Stomach (tissue), 9 donors: Measurements from ENCODE around the gene ICAM2. TPM values are rescaled to one million over a fixed set of nuclear protein-coding genes. Genes with fewer than 3 reads are reported as not detected.

Experiments
- DNase-seq, 2 donors: peaks; one replicate each; pipeline versions ENCODE4 v3.0.0 to v3.0.0-alpha.2; 2013 to 2019
- H3K27ac ChIP-seq, 5 donors: fragments of 200-600 bp in 4 of 5; sonication (generic) in 4 of 5; one replicate each; pipeline ENCODE4 v1.5.1; 2013 to 2019; ENCODE audit warnings: mild to moderate bottlenecking in 1 of 5, moderate library complexity in 1 of 5
- H3K27me3 ChIP-seq, 3 donors: fragments of 200-600 bp; sonication (generic); one replicate each; pipeline ENCODE4 v1.5.1; 2017 to 2019; ENCODE audit warnings: mixed run types in 1 of 3
- H3K36me3 ChIP-seq, 4 donors: fragments of 200-600 bp; sonication (generic); 1 replicate in 3 of 4; 2 replicates in 1 of 4; pipeline ENCODE4 v1.5.1; 2016 to 2019
- H3K4me1 ChIP-seq, 4 donors: fragments of 200-600 bp; sonication (generic); one replicate each; pipeline ENCODE4 v1.5.1; 2016 to 2019
- H3K4me3 ChIP-seq, 4 donors: fragments of 200-600 bp; sonication (generic) in 3 of 4; one replicate each; pipeline ENCODE4 v1.5.1; 2016 to 2019; ENCODE audit warnings: mild to moderate bottlenecking in 1 of 4
- H3K9me3 ChIP-seq, 4 donors: fragments of 200-600 bp; sonication (generic); one replicate each; pipeline ENCODE4 v1.5.1; 2016 to 2019
- EP300 ChIP-seq: sonication (generic); formaldehyde crosslinking; IDR thresholded peaks from one replicate; pipeline ENCODE4 v1.6.1; 2017; ENCODE audit warnings: antibody characterized with exemption
- POLR2A ChIP-seq, 4 donors: fragments of 450-650 bp; IDR thresholded peaks; one replicate each; pipeline ENCODE4 v1.6.1; 2016; ENCODE audit warnings: antibody characterized with exemption in 4 of 4, control low read depth in 2 of 4, mild to moderate bottlenecking in 1 of 4, moderate library complexity in 1 of 4
- POLR2AphosphoS5 ChIP-seq, 3 donors: sonication (generic); formaldehyde crosslinking; IDR thresholded peaks; one replicate each; pipeline ENCODE4 v1.6.1; 2016; ENCODE audit warnings: antibody characterized with exemption in 3 of 3
- WGBS, 5 donors: extraction: QIAGEN DNeasy Blood & Tissue Kit in 3 of 5; methylation state at CpG; one replicate each; pipeline versions ENCODE4 v1.1.5 to v1.1.7; 2013 to 2018; 5-methylcytosine and 5-hydroxymethylcytosine counted together
- intact Hi-C: fragments of 100-400 bp; cut with DNase I; formaldehyde crosslinking; loops from one replicate; pipeline ENCODE4 v1.15.1; 2023; ENCODE audit warnings: low total_unique reads
- polyA plus RNA-seq, 3 donors: library from polyadenylated mRNA; stranded (reverse); fragments of 200-250 nt; gene quantifications; one replicate each; pipeline ENCODE4 v1.2.3, GENCODE V29; 2013
- total RNA-seq, 5 donors: library from RNA; depleted of rRNA; stranded (reverse); fragments of >200 nt; gene quantifications; one replicate each; pipeline versions ENCODE4 v1.1.0 to v1.2.3, GENCODE V29; 2014 to 2016
- TF ChIP-seq, protein P1 (sequence below), 7 experiments: fragments of 450-650 bp in 4 of 7; fragments of 200-600 bp in 3 of 7; sonication (generic) in 3 of 7; IDR thresholded peaks; one replicate each; pipeline ENCODE4 v1.5.1; 2016 to 2019; ENCODE audit warnings: antibody characterized with exemption in 7 of 7, control low read depth in 2 of 7, mild to moderate bottlenecking in 1 of 7
- donor health status: healthy with polysubstance abuse.
- donor health status: Bipolar disorder and iron deficiency.
- donor health status: healthy.

ICAM2 gene
- total and polyA plus RNA-seq, 8 donors = 4.7 to 25.3 (median 10.7) TPM; not detected in 2

DNA sequence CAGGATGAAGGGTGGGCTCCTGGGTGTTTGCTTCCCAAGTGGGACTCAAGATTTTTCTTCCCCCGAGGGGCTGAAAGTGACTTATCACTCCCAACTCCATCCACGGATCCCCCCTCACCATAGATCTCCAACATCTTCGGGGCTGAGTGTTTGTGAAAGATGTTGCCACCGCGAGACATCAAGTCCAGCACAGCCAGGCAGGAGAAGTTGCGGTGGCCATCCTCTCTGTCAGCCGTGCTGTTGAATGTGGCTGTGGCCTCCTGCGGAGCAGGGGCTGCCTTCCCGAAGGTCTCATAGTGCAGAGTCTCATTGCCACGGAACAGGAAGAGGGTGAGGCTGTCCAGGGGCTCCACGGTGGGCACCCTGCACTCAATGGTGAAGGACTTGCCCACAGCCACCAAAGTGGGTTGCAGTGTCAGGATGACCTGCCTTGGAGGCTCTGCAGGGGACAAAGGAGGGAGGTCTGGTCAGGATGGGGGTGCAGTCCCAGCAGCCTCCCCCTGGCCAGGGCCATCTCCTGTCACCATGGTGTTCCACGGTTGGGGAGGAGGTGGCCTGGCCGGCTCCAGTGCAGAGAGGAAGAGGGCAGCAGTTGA is 16.8 kb downstream of the ICAM2 start:
- WGBS, 5 donors = 85 to 93% (median 91%) methylated on average over 13 of the region's 13 CpGs
- Histone ChIP-seq H3K4me1 (peaks cover 2 to 40% (median 30%) of the 10 kb centered on the region in 4 donors), H3K36me3 (peaks cover 0 to 16% (median 4%) of the 10 kb centered on the region in 4 donors), H3K9me3 (no peaks in the 10 kb centered on the region), H3K4me3 (no peak overlapping the region), H3K27ac (no peak overlapping the region), H3K27me3 (peaks cover 0 to 29% (median 7%) of the 10 kb centered on the region in 3 donors)
- no peak for DNase-seq
- intact Hi-C loops = no loop called here
- TF ChIP-seq, protein P1, sequence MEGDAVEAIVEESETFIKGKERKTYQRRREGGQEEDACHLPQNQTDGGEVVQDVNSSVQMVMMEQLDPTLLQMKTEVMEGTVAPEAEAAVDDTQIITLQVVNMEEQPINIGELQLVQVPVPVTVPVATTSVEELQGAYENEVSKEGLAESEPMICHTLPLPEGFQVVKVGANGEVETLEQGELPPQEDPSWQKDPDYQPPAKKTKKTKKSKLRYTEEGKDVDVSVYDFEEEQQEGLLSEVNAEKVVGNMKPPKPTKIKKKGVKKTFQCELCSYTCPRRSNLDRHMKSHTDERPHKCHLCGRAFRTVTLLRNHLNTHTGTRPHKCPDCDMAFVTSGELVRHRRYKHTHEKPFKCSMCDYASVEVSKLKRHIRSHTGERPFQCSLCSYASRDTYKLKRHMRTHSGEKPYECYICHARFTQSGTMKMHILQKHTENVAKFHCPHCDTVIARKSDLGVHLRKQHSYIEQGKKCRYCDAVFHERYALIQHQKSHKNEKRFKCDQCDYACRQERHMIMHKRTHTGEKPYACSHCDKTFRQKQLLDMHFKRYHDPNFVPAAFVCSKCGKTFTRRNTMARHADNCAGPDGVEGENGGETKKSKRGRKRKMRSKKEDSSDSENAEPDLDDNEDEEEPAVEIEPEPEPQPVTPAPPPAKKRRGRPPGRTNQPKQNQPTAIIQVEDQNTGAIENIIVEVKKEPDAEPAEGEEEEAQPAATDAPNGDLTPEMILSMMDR (IDR thresholded peaks at IDR 0.05) = no peak
- TF ChIP-seq EP300 (no peak), POLR2A (IDR thresholded peaks at IDR 0.05) (no peak), POLR2AphosphoS5 (IDR thresholded peaks at IDR 0.05) (no peak)

DNA sequence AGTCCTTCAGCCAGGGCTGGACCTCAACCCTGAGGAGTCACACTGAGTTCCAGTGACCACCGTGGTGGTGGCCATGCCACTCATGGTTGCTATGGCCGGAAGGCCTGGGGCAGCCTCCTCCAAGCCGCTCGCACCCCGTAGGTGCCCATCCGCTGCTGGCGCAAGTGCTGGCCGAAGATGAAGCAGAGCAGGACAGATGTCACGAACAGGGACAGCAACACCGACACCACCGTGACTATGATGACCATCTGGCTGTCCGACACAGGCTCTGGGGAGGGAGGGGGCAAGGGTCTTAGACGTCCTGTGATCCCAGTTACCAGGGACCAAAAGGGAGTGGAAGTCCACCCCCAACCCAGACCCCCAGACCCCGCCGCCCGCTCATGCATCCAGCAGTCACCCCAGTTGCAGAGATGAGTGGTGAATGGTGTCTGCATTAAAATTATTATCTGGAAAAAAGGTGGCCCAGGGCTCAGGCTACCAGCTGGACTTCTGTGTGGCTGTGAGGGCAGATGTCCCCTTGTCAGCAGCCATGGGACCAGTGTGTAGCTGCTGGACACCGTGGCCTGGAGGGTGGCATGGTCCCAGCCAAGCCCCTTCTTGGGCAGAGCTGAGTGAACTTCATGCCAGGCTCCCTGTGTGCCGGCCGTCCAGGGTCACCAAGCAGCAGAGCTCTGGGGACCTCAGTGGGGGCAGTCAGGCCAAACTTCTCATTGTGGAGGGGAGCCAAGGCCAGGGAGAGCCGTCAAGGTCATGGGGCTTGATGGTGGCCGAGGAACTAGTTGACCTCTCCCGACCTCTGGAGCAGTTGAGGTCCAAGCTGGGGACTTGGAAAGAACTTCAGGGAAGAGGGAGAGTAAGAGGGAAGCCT is 17.5 kb downstream of the ICAM2 start:
- no peak for TF ChIP-seq EP300
- TF ChIP-seq, protein P1 (IDR thresholded peaks at IDR 0.05) = no peak
- TF ChIP-seq POLR2A (IDR thresholded peaks at IDR 0.05) = no peak
- TF ChIP-seq POLR2AphosphoS5 (IDR thresholded peaks at IDR 0.05) = no peak
- WGBS, 5 donors = 91 to 94% (median 92%) methylated on average over 20 to 22 of the region's 22 CpGs

DNA sequence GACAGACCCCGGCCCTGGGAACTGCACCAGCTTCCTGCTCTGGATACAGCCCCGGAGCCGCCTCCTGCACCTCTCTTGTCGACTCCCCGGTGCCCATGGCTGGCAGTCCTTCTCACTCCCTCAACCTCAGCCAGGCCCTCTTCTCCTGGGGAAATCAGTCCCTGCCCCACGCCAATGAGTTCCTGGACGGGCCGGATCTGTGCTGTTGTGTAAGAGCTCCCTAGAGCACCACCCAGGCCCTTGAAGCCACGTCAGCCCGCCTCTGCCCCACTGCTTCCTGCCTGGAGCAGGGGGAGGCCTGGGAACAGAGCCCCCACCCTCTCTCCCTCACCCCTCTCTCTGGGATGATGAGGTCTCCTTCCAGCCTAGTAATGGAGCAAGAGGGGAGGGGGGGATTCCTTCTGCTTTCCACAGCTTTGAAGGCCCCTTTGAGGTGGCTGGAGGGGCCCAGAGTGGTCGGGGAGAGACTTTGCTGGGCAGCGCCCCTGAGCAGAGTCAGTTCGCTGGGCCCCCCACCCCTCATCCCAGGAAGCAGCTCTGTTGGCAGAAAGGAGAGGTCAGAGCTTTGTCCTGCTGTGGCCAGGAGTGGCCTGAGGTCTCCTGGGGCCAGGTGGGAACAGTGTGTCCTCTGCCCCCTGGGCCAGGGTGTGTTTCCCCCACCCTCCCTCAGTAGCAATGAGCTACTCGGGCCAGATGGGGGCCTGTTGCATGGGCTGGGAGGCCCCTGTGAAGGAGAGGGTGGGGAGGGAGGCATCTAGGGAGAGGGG is 18.5 kb downstream of the ICAM2 start:
- Histone ChIP-seq H3K36me3 (peaks cover 0 to 16% (median 4%) of the 10 kb centered on the region in 4 donors), H3K4me1 (peaks cover 16 to 37% (median 33%) of the 10 kb centered on the region in 4 donors), H3K27me3 (peaks cover 0 to 46% (median 19%) of the 10 kb centered on the region in 3 donors), H3K9me3 (no peaks in the 10 kb centered on the region), H3K4me3 (no peak overlapping the region), H3K27ac (peak overlapping the region in 4 of 5 donors; percentile 39 to 76 (median 50))
- intact Hi-C loops = no loop called here
- TF ChIP-seq POLR2A (IDR thresholded peaks at IDR 0.05) (no peak), POLR2AphosphoS5 (IDR thresholded peaks at IDR 0.05) (peak in 1 of 3 donors; percentile 13)
- DNase-seq = peak in 1 of 2 donors; percentile 81
- 72 to 81% (median 77%) methylated on average over 13 to 14 of the region's 14 CpGs for WGBS, 5 donors

More for the DNA sequence above, 17.5 kb downstream of the ICAM2 start:
- Histone ChIP-seq H3K4me1 (peaks cover 10 to 40% (median 34%) of the 10 kb centered on the region in 4 donors), H3K9me3 (no peaks in the 10 kb centered on the region), H3K27me3 (peaks cover 0 to 36% (median 14%) of the 10 kb centered on the region in 3 donors), H3K4me3 (no peak overlapping the region), H3K36me3 (peaks cover 0 to 16% (median 4%) of the 10 kb centered on the region in 4 donors), H3K27ac (peak overlapping the region in 2 of 5 donors; percentile 43 to 76)
- intact Hi-C loops = no loop called here
- no peak for DNase-seq

DNA sequence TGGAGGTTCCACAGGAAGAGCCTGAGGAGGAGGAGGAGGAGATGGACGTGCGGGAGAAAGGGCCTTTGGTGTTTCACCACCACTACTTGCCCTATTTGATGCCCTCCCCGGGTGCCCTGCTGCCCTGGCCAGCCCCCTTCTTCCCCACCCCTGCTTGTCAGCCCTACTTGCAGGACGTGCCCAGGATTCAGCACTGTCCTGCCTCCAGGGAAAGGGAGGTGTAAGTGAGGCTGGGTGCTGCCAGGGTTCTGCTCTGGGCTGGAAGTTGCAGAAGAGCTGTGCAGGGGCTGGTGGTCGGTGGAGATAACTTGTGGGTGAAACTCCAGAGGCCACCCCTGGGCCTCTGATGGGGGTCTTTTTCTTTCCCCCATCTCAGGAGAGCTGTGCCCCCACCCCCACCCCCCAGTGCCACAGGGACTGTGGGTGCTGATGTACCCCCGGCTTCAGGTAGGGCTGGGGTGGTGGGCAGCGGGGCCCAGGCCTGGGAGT is 19.3 kb downstream of the ICAM2 start:
- intact Hi-C loops = no loop called here
- DNase-seq = peak in 1 of 2 donors; percentile 10
- Histone ChIP-seq H3K4me1 (peaks cover 16 to 34% (median 30%) of the 10 kb centered on the region in 4 donors), H3K27ac (peak overlapping the region in 3 of 5 donors; percentile 25 to 76 (median 43)), H3K4me3 (no peak overlapping the region), H3K27me3 (peaks cover 0 to 52% (median 19%) of the 10 kb centered on the region in 3 donors), H3K9me3 (no peaks in the 10 kb centered on the region), H3K36me3 (peaks cover 0 to 16% (median 4%) of the 10 kb centered on the region in 4 donors)
- 74 to 96% (median 84%) methylated on average over 5 to 7 of the region's 7 CpGs for WGBS, 5 donors
- no peak for TF ChIP-seq EP300
- TF ChIP-seq POLR2A (IDR thresholded peaks at IDR 0.05) = no peak
- TF ChIP-seq, protein P1 (IDR thresholded peaks at IDR 0.05) = no peak
- no peak for TF ChIP-seq POLR2AphosphoS5 (IDR thresholded peaks at IDR 0.05)
